GM12878 (cell line): ENCODE measurements around the gene SEC23IP. TPM values are rescaled to one million over a fixed set of nuclear protein-coding genes. Genes with fewer than 3 reads are reported as not detected.

ENCODE experiments used
- ATAC-seq: fragments of 200-7000 bp; cut with Tn5 transposase; 3 replicates; pipeline ENCODE4 v1.9.1; 2020; ENCODE audit warnings: mild to moderate bottlenecking, moderate library complexity
- BruUV-seq: library from RNA; stranded (reverse); fragments of 400-500 nt; replicated peaks from 2 replicates; lab custom pipeline; 2021; lab: Mats Ljungman, UMichigan
- CTCF ChIA-PET: fragments of 300-600 bp; sonication (Branson Sonifier 250); formaldehyde crosslinking; extraction: SDS; loops from one replicate; lab custom pipeline; 2021; ENCODE audit warnings: inconsistent platforms; lab: Yijun Ruan, JAX
- POLR2A ChIA-PET: fragments of 350-600 bp; formaldehyde crosslinking; extraction: SDS; loops from one replicate; lab custom pipeline; 2021; ENCODE audit warnings: inconsistent platforms; lab: Charles Lee
- RAD21 ChIA-PET: fragments of 300-600 bp; sonication (Branson Sonifier 250); formaldehyde crosslinking; loops from one replicate; lab custom pipeline; 2023; ENCODE audit warnings: antibody characterized with exemption; ENCODE audit not compliant: unreplicated experiment; lab: Charles Lee
- SMC1A ChIA-PET: fragments of 300-600 bp; sonication (Branson Sonifier 250); formaldehyde crosslinking; loops from one replicate; lab custom pipeline; 2023; ENCODE audit not compliant: unreplicated experiment, uncharacterized antibody; lab: Charles Lee
- DNase-seq: peaks from one replicate; pipeline ENCODE4 v3.0.0-alpha.2; 2011; ENCODE audit warnings: low read depth, low spot score
- FAIRE-seq: peaks from 3 replicates; lab custom pipeline; 2011; peaks lifted over from hg19 to GRCh38; lab: Jason Lieb, UNC
- H2AFZ ChIP-seq: 2 replicates; pipeline ENCODE4 v1.6.0; 2011; ENCODE audit warnings: low read depth, low read length, control low read depth; ENCODE audit not compliant: control insufficient read depth
- H3K27ac ChIP-seq: 2 replicates; pipeline ENCODE4 v1.5.1; 2011; ENCODE audit warnings: control low read depth; ENCODE audit not compliant: control insufficient read depth, insufficient read depth
- H3K27me3 ChIP-seq, 2 experiments: replicated peaks in 1 of 2; 2 replicates each; pipeline versions ENCODE4 v1.6.0 to v1.6.1; 2011; ENCODE audit warnings: low read length in 1 of 2; ENCODE audit not compliant: control insufficient read depth in 2 of 2, insufficient read depth in 2 of 2
- H3K36me3 ChIP-seq, 2 experiments: 2 replicates each; pipeline ENCODE4 v1.5.1; 2011; ENCODE audit warnings: low read length in 1 of 2; ENCODE audit not compliant: control insufficient read depth in 2 of 2, insufficient read depth in 2 of 2
- H3K4me1 ChIP-seq: 2 replicates; pipeline ENCODE4 v1.6.1; 2011; ENCODE audit warnings: mild to moderate bottlenecking, low read length, moderate library complexity, mixed read lengths; ENCODE audit not compliant: control insufficient read depth, insufficient read depth
- H3K4me2 ChIP-seq: 2 replicates; pipeline ENCODE4 v1.6.0; 2011; ENCODE audit warnings: control low read depth; ENCODE audit not compliant: control insufficient read depth, insufficient read depth
- H3K4me3 ChIP-seq: fragments of 200-600 bp; sonication (generic); 2 replicates; pipeline ENCODE4 v1.5.1; 2016
- H3K79me2 ChIP-seq: 2 replicates; pipeline ENCODE4 v1.6.0; 2011; ENCODE audit warnings: low read length; ENCODE audit not compliant: control insufficient read depth, insufficient read depth
- H3K9ac ChIP-seq: 2 replicates; pipeline ENCODE4 v1.8.0; 2011; ENCODE audit warnings: low read length, control low read depth, mixed read lengths; ENCODE audit not compliant: control insufficient read depth, insufficient read depth
- H3K9me3 ChIP-seq: replicated peaks from 3 replicates; pipeline ENCODE4 v1.5.1; 2011; ENCODE audit warnings: mild to moderate bottlenecking, low read length; ENCODE audit not compliant: control insufficient read depth, insufficient read depth
- H4K20me1 ChIP-seq: 2 replicates; pipeline ENCODE4 v1.6.0; 2011; ENCODE audit not compliant: control insufficient read depth, insufficient read depth
- EP300 ChIP-seq, 2 experiments: fragments of 150-350 bp in 1 of 2; IDR thresholded peaks; 2 replicates each; pipeline ENCODE4 v1.6.1; 2011 to 2012; ENCODE audit warnings: low read depth in 2 of 2, low read length in 2 of 2, borderline replicate concordance in 1 of 2, improper control_type of control experiment in 1 of 2, inconsistent platforms in 1 of 2; ENCODE audit not compliant: control insufficient read depth in 1 of 2
- MEF2B ChIP-seq: fragments of 450-650 bp; IDR thresholded peaks from 2 replicates; pipeline ENCODE4 v1.6.1; 2018; ENCODE audit warnings: mild to moderate bottlenecking, moderate library complexity; ENCODE audit not compliant: partially characterized antibody, poor library complexity, severe bottlenecking
- MXI1 ChIP-seq: fragments of 150-350 bp; IDR thresholded peaks from 2 replicates; pipeline ENCODE4 v1.6.1; 2011; ENCODE audit warnings: low read depth, mild to moderate bottlenecking, inconsistent platforms, low read length, improper control_type of control experiment
- NR2C2 ChIP-seq: IDR thresholded peaks from 2 replicates; pipeline ENCODE4 v1.6.1; 2011; ENCODE audit warnings: borderline replicate concordance, low read depth; ENCODE audit not compliant: control insufficient read depth, insufficient read length
- SPI1 ChIP-seq: IDR thresholded peaks from 2 replicates; pipeline ENCODE4 v1.6.1; 2011; ENCODE audit warnings: low read depth, mild to moderate bottlenecking, low read length, moderate library complexity, borderline replicate concordance; ENCODE audit not compliant: insufficient read depth
- WRNIP1 ChIP-seq: IDR thresholded peaks from 2 replicates; pipeline ENCODE4 v1.6.1; 2011; ENCODE audit warnings: low read depth, low read length, improper control_type of control experiment, borderline replicate concordance
- ZNF274 ChIP-seq: IDR thresholded peaks from one replicate; pipeline ENCODE4 v1.8.0; 2011; ENCODE audit not compliant: insufficient read length, insufficient read depth
- ZNF384 ChIP-seq: IDR thresholded peaks from 2 replicates; pipeline ENCODE4 v1.6.1; 2012; ENCODE audit warnings: low read depth, mild to moderate bottlenecking, low read length, improper control_type of control experiment, borderline replicate concordance
- WGBS: methylation state at CpG from one replicate; pipeline ENCODE4 v1.1.6; 2016; ENCODE audit warnings: low lambda C conversion rate; ENCODE audit not compliant: insufficient replicate concordance, insufficient coverage; ENCODE audit errors: missing lambda C conversion rate; 5-methylcytosine and 5-hydroxymethylcytosine counted together
- in situ Hi-C: fragments of 300-500 bp; cut with MboI; formaldehyde crosslinking; loops from 9 replicates; pipeline ENCODE4 v1.14.3; 2018; ENCODE audit warnings: mixed read lengths
- intact Hi-C: fragments of 100-400 bp; cut with micrococcal nuclease; formaldehyde crosslinking; loops from one replicate; pipeline ENCODE4 v1.14.2; 2022; ENCODE audit not compliant: unreplicated experiment
- polyA plus RNA-seq, 11 experiments: library from polyadenylated mRNA; depleted of rRNA in 4 of 11; unstranded in 6 of 11; stranded (reverse) in 5 of 11; fragments of >200 nt; fragmentation: Nextera tagmentation in 4 of 11; fragmentation: Illumina TruSeq in 1 of 11; extraction: Ambion mirVana in 4 of 11; extraction: Trizol in 1 of 11; gene quantifications; 1 replicate in 1 of 11; 2 replicates in 10 of 11; pipeline versions ENCODE4 v1.2.1 to v1.2.3, GENCODE V29; 2011 to 2016; ENCODE audit warnings: inconsistent platforms in 2 of 11, missing spikeins in 2 of 11, low read depth in 1 of 11
- total RNA-seq, 4 experiments: library from RNA; depleted of rRNA in 3 of 4; stranded (reverse); fragments of >200 nt in 3 of 4; fragmentation: Illumina TruSeq in 1 of 4; extraction: Trizol in 1 of 4; gene quantifications; 2 replicates each; pipeline versions ENCODE4 v1.2.1 to v1.2.3, GENCODE V29; 2013 to 2021
- TF ChIP-seq, protein P1 (sequence below): fragments of 450-650 bp; formaldehyde crosslinking; IDR thresholded peaks from 2 replicates; pipeline ENCODE4 v1.4.0; 2020; ENCODE audit warnings: mild to moderate bottlenecking, moderate library complexity
- TF ChIP-seq, protein P2 (sequence below): fragments of 450-650 bp; IDR thresholded peaks from 2 replicates; pipeline ENCODE4 v1.6.1; 2016; ENCODE audit warnings: mild to moderate bottlenecking, moderate library complexity, borderline replicate concordance

The SEC23IP gene
- total and polyA plus RNA-seq, 10 of the 15 experiments (the other 5 are each of a cell fraction or from before 2014, with no cell fraction given) = 15.1 to 82.5 (median 36.0) TPM

- H3K79me2 ChIP-seq = no peaks in the 10 kb centered on the region
- H3K27me3 ChIP-seq = no peaks in the 10 kb centered on the region
- H3K36me3 ChIP-seq = peaks cover 4 to 8% of the 10 kb centered on the region in 2 experiments; a peak in 3 of 4 replicates
- H3K27ac ChIP-seq = no peak overlapping the region
- no peaks in the 10 kb centered on the region for H4K20me1 ChIP-seq
- RAD21 ChIA-PET = no interaction called here
- no peaks in the 10 kb centered on the region for H3K4me1 ChIP-seq
- TF ChIP-seq MXI1 (no peak), ZNF384 (no peak), SPI1 (no peak), WRNIP1 (no peak), NR2C2 (no peak), MEF2B (no peak), EP300 (IDR thresholded peaks at IDR 0.05; ENCODE audit: borderline replicate concordance in 1 of 2, control insufficient read depth in 1 of 2, low read depth in 2 of 2, low read length in 2 of 2) (no peak), ZNF274 (no peak)
- TF ChIP-seq, protein P1, sequence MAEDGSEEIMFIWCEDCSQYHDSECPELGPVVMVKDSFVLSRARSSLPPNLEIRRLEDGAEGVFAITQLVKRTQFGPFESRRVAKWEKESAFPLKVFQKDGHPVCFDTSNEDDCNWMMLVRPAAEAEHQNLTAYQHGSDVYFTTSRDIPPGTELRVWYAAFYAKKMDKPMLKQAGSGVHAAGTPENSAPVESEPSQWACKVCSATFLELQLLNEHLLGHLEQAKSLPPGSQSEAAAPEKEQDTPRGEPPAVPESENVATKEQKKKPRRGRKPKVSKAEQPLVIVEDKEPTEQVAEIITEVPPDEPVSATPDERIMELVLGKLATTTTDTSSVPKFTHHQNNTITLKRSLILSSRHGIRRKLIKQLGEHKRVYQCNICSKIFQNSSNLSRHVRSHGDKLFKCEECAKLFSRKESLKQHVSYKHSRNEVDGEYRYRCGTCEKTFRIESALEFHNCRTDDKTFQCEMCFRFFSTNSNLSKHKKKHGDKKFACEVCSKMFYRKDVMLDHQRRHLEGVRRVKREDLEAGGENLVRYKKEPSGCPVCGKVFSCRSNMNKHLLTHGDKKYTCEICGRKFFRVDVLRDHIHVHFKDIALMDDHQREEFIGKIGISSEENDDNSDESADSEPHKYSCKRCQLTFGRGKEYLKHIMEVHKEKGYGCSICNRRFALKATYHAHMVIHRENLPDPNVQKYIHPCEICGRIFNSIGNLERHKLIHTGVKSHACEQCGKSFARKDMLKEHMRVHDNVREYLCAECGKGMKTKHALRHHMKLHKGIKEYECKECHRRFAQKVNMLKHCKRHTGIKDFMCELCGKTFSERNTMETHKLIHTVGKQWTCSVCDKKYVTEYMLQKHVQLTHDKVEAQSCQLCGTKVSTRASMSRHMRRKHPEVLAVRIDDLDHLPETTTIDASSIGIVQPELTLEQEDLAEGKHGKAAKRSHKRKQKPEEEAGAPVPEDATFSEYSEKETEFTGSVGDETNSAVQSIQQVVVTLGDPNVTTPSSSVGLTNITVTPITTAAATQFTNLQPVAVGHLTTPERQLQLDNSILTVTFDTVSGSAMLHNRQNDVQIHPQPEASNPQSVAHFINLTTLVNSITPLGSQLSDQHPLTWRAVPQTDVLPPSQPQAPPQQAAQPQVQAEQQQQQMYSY (CRISPR knock-in tag) = no peak
- TF ChIP-seq, protein P2, sequence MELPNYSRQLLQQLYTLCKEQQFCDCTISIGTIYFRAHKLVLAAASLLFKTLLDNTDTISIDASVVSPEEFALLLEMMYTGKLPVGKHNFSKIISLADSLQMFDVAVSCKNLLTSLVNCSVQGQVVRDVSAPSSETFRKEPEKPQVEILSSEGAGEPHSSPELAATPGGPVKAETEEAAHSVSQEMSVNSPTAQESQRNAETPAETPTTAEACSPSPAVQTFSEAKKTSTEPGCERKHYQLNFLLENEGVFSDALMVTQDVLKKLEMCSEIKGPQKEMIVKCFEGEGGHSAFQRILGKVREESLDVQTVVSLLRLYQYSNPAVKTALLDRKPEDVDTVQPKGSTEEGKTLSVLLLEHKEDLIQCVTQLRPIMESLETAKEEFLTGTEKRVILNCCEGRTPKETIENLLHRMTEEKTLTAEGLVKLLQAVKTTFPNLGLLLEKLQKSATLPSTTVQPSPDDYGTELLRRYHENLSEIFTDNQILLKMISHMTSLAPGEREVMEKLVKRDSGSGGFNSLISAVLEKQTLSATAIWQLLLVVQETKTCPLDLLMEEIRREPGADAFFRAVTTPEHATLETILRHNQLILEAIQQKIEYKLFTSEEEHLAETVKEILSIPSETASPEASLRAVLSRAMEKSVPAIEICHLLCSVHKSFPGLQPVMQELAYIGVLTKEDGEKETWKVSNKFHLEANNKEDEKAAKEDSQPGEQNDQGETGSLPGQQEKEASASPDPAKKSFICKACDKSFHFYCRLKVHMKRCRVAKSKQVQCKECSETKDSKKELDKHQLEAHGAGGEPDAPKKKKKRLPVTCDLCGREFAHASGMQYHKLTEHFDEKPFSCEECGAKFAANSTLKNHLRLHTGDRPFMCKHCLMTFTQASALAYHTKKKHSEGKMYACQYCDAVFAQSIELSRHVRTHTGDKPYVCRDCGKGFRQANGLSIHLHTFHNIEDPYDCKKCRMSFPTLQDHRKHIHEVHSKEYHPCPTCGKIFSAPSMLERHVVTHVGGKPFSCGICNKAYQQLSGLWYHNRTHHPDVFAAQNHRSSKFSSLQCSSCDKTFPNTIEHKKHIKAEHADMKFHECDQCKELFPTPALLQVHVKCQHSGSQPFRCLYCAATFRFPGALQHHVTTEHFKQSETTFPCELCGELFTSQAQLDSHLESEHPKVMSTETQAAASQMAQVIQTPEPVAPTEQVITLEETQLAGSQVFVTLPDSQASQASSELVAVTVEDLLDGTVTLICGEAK = no peak
- DNase-seq (no peak), ATAC-seq (no peak), FAIRE-seq (no peak)
- POLR2A ChIA-PET = no interaction called here
- H3K9ac ChIP-seq = no peak overlapping the region
- no peak overlapping the region for H3K4me2 ChIP-seq
- 100% methylated on average over 3 of the region's 3 CpGs for WGBS
- no peaks in the 10 kb centered on the region for H3K9me3 ChIP-seq
- no TSS peak for BruUV-seq
- intact Hi-C loops = no loop called here
- SMC1A ChIA-PET = no interaction called here
- in situ Hi-C loops = no loop called here
- CTCF ChIA-PET = no interaction called here
- no peak overlapping the region for H2AFZ ChIP-seq
- H3K4me3 ChIP-seq = no peak overlapping the region
Measured at GRCh38 chr10:119945805-119946204, 53.3 kb downstream of the SEC23IP start.
